Osteocyte (in vitro differentiated cells): ENCODE results near the gene MRPS10. TPM values are rescaled to one million over a fixed set of nuclear protein-coding genes. Genes with fewer than 3 reads are reported as not detected.
A peak's percentile ranks its signal among the peaks of the same experiment; 100 is the strongest.

Experiments used
- DNase-seq: peaks from one replicate; pipeline ENCODE4 v3.0.0; 2021; ENCODE audit warnings: mixed read lengths; ENCODE audit not compliant: unreplicated experiment; ENCODE audit errors: extremely low spot score
- H3K27ac Mint-ChIP-seq: one replicate; pipeline ENCODE4 v1.8.0; 2021; ENCODE audit warnings: mild to moderate bottlenecking, mixed read lengths; ENCODE audit not compliant: unreplicated experiment
- H3K27me3 Mint-ChIP-seq: one replicate; pipeline ENCODE4 v1.8.0; 2021; ENCODE audit warnings: mixed read lengths; ENCODE audit not compliant: unreplicated experiment
- H3K36me3 Mint-ChIP-seq: one replicate; pipeline ENCODE4 v1.8.0; 2021; ENCODE audit warnings: mixed read lengths; ENCODE audit not compliant: unreplicated experiment
- H3K4me1 Mint-ChIP-seq: one replicate; pipeline ENCODE4 v1.8.0; 2021; ENCODE audit warnings: mixed read lengths; ENCODE audit not compliant: unreplicated experiment
- H3K4me3 Mint-ChIP-seq: one replicate; pipeline ENCODE4 v1.8.0; 2021; ENCODE audit warnings: mild to moderate bottlenecking, moderate library complexity, mixed read lengths; ENCODE audit not compliant: unreplicated experiment
- H3K9me3 Mint-ChIP-seq: one replicate; pipeline ENCODE4 v1.8.0; 2021; ENCODE audit warnings: mixed read lengths; ENCODE audit not compliant: unreplicated experiment
- CTCF ChIP-seq: fragments of 200-600 bp; sonication (generic); IDR thresholded peaks from 2 replicates; pipeline ENCODE4 v1.5.0; 2021; ENCODE audit warnings: antibody characterized with exemption, mild to moderate bottlenecking, moderate library complexity
- total RNA-seq: library from RNA; stranded (reverse); gene quantifications from 2 replicates; pipeline ENCODE4 v1.2.1, GENCODE V29; 2021

The MRPS10 gene
- total RNA-seq, 1 donor from 2014 or later: 30.6 TPM

- Mint-ChIP-seq H3K36me3 (peaks cover 20% of the 10 kb centered on the region), H3K27me3 (no peaks in the 10 kb centered on the region), H3K9me3 (no peaks in the 10 kb centered on the region), H3K4me3 (no peak overlapping the region), H3K27ac (no peak overlapping the region), H3K4me1 (peaks cover 5% of the 10 kb centered on the region)
- DNase-seq: no peak
- no peak for TF ChIP-seq CTCF
Measured at GRCh38 chr6:42239736-42240375, 22.2 kb upstream of the MRPS10 start.

- DNase-seq: no peak
- TF ChIP-seq CTCF: no peak
- H3K27ac Mint-ChIP-seq: no peak overlapping the region
- no peaks in the 10 kb centered on the region for H3K27me3 Mint-ChIP-seq
- H3K9me3 Mint-ChIP-seq: no peaks in the 10 kb centered on the region
- H3K4me3 Mint-ChIP-seq: no peak overlapping the region
- H3K4me1 Mint-ChIP-seq: peaks cover 5% of the 10 kb centered on the region
- H3K36me3 Mint-ChIP-seq: peaks cover 20% of the 10 kb centered on the region
Measured at GRCh38 chr6:42239333-42239732, 21.7 kb upstream of the MRPS10 start.

DNA sequence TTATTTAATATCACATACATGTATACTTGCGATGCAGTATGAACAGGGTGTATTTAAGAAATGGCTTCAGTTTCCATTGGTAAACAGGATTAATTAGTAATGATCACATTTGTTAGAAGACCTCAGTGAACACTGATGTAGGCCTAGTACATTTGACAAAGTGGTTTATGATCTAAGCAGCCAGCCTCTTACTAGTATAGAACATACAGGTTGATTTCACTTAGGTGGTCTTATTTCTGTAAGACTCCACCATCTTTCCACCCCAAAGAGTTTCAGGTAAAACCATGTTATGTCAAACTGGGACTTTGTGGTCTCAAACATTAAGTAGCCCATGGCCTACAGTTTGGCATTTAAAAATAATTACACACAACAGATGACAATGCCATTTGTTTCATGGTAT lies 20.2 kb upstream of the MRPS10 start:
- Mint-ChIP-seq H3K27me3 (no peaks in the 10 kb centered on the region), H3K4me1 (peaks cover 5% of the 10 kb centered on the region), H3K9me3 (no peaks in the 10 kb centered on the region), H3K27ac (no peak overlapping the region), H3K36me3 (peaks cover 23% of the 10 kb centered on the region), H3K4me3 (no peak overlapping the region)
- no peak for TF ChIP-seq CTCF
- no peak for DNase-seq

DNA sequence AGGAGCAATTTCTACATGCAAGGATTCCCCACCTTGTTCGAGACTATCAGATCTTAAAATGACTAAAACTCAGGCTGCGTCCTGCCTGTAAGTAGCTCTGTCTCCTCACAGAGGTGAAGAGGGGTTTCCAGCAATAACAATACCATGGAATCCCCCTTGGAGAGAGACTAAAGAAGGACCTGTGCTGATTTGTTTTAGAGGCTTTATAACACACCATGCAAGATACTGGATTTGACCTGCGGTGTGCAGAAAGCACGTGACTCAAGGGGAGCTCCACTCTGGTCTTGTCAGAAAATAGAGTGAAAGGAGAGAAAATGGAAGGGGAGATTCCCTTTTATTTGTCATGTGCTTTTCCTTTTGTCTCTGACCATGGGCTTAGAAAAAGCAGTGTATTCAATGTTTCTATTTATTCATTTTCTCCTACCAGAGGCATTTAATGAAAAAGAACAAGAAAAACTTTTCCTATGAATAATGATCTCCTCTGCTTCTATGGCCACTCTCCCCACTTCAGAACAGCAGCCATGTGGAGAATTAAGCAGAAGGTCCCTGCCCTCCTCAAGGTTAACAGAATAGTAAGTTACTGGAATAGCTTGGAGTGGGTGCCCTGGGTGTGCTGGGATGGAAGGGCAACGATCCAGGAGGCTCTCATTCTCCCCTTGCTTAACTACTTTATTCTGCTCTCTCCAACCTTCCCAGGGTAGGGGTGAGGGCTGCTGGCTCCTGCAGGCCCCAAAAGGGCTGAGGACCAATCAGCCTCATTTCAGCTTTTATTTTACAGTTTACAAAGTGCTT lies 19.2 kb upstream of the MRPS10 start:
- no peak for TF ChIP-seq CTCF
- DNase-seq: peak; percentile 46
- Mint-ChIP-seq H3K9me3 (no peaks in the 10 kb centered on the region), H3K4me3 (no peak overlapping the region), H3K27ac (no peak overlapping the region), H3K27me3 (no peaks in the 10 kb centered on the region), H3K36me3 (peaks cover 30% of the 10 kb centered on the region), H3K4me1 (peaks cover 5% of the 10 kb centered on the region)

GRCh38 chr6:42236030-42236429 lies 18.4 kb upstream of the MRPS10 start:
- peaks cover 30% of the 10 kb centered on the region for H3K36me3 Mint-ChIP-seq

More at GRCh38 chr6:42236030-42236429, 18.4 kb upstream of the MRPS10 start:
- Mint-ChIP-seq H3K9me3 (no peaks in the 10 kb centered on the region), H3K4me1 (peaks cover 5% of the 10 kb centered on the region), H3K4me3 (no peak overlapping the region), H3K27ac (no peak overlapping the region), H3K27me3 (no peaks in the 10 kb centered on the region)
- TF ChIP-seq CTCF: no peak
- DNase-seq: no peak
